Fibroblast of lung (primary cell): ENCODE data around the gene TIAM2. TPM values are rescaled to one million over a fixed set of nuclear protein-coding genes. Genes with fewer than 3 reads are reported as not detected.

Experiments
- DNase-seq, 2 donors: peaks; one replicate each; pipeline versions ENCODE4 v3.0.0 to v3.0.0-alpha.2; 2010; ENCODE audit warnings: low read depth in 2 of 2
- H2AFZ ChIP-seq: 2 replicates; pipeline ENCODE4 v1.5.1; 2012; ENCODE audit warnings: low read length, control low read depth, inconsistent platforms
- H3K27ac ChIP-seq: 2 replicates; pipeline ENCODE4 v1.5.1; 2011; ENCODE audit warnings: low read length, control low read depth; ENCODE audit not compliant: insufficient read depth
- H3K27me3 ChIP-seq: 2 replicates; pipeline ENCODE4 v1.5.1; 2011; ENCODE audit warnings: mild to moderate bottlenecking, low read length; ENCODE audit not compliant: control insufficient read depth, insufficient read depth
- H3K36me3 ChIP-seq: 2 replicates; pipeline ENCODE4 v1.5.1; 2011; ENCODE audit warnings: low read length; ENCODE audit not compliant: control insufficient read depth, insufficient read depth
- H3K4me1 ChIP-seq: 2 replicates; pipeline ENCODE4 v1.5.1; 2011; ENCODE audit warnings: low read length; ENCODE audit not compliant: control insufficient read depth, insufficient read depth; ENCODE audit errors: extremely low read depth
- H3K4me2 ChIP-seq: 2 replicates; pipeline ENCODE4 v1.5.1; 2011; ENCODE audit warnings: low read length, control low read depth; ENCODE audit not compliant: insufficient read depth; ENCODE audit errors: extremely low read depth
- H3K4me3 ChIP-seq, 4 experiments: fragments of 200-600 bp in 1 of 4; sonication (generic) in 1 of 4; replicated peaks in 1 of 4; 2 replicates each; pipeline ENCODE4 v1.5.1; 2011 to 2016; ENCODE audit warnings: low read length in 4 of 4, low read depth in 3 of 4, mild to moderate bottlenecking in 3 of 4, control low read depth in 2 of 4, inconsistent platforms in 1 of 4, mixed read lengths in 1 of 4; ENCODE audit not compliant: insufficient read depth in 1 of 4; ENCODE audit errors: control extremely low read depth in 1 of 4
- H3K79me2 ChIP-seq: 2 replicates; pipeline ENCODE4 v1.5.1; 2012; ENCODE audit warnings: mild to moderate bottlenecking, low read length, inconsistent platforms; ENCODE audit not compliant: control insufficient read depth, insufficient read depth
- H3K9ac ChIP-seq: 2 replicates; pipeline ENCODE4 v1.5.1; 2011; ENCODE audit warnings: mild to moderate bottlenecking, low read length, control low read depth; ENCODE audit not compliant: insufficient read depth
- H3K9me3 ChIP-seq: 2 replicates; pipeline ENCODE4 v1.5.1; 2012; ENCODE audit warnings: low read depth, low read length; ENCODE audit not compliant: control insufficient read depth, insufficient read depth
- H4K20me1 ChIP-seq: 2 replicates; pipeline ENCODE4 v1.5.1; 2011; ENCODE audit warnings: low read length; ENCODE audit not compliant: control insufficient read depth, insufficient read depth; ENCODE audit errors: extremely low read depth
- CTCF ChIP-seq, 2 donors: IDR thresholded peaks in 1 of 2; conservative IDR thresholded peaks in 1 of 2; 1 replicate in 1 of 2; 2 replicates in 1 of 2; pipeline ENCODE4 v1.5.1; 2011 to 2012; ENCODE audit warnings: low read length in 2 of 2, control low read depth in 1 of 2, inconsistent platforms in 1 of 2, low read depth in 1 of 2, mild to moderate bottlenecking in 1 of 2
- EZH2 ChIP-seq: IDR thresholded peaks from 2 replicates; pipeline ENCODE4 v1.5.1; 2012; ENCODE audit warnings: low read length, control low read depth, mild to moderate bottlenecking; ENCODE audit errors: missing control alignments
- polyA plus RNA-seq, 2 donors: library from polyadenylated mRNA; depleted of rRNA in 1 of 2; stranded (reverse) in 1 of 2; unstranded in 1 of 2; fragments of >200 nt; gene quantifications; 2 replicates each; pipeline ENCODE4 v1.2.1, GENCODE V29; 2011 to 2012; ENCODE audit warnings: missing spikeins in 1 of 2
- total RNA-seq: library from RNA; depleted of rRNA; stranded (reverse); fragments of >200 nt; gene quantifications from 2 replicates; pipeline ENCODE4 v1.2.1, GENCODE V29; 2014

The TIAM2 gene
- total and polyA plus RNA-seq, 2 donors (not counting 1 experiment from before 2014, with no cell fraction given): 6.2 to 11.2 TPM

- H2AFZ ChIP-seq: no peak overlapping the region
- no peak overlapping the region for H3K9ac ChIP-seq
- no peak for DNase-seq
- peaks cover under 1% of the 10 kb centered on the region for H3K4me1 ChIP-seq
- H3K79me2 ChIP-seq: no peaks in the 10 kb centered on the region
- no peaks in the 10 kb centered on the region for H3K27me3 ChIP-seq
- H4K20me1 ChIP-seq: no peaks in the 10 kb centered on the region
- TF ChIP-seq CTCF (conservative IDR thresholded peaks at IDR 0.05 in 1 of 2, IDR thresholded peaks at IDR 0.05 in 1 of 2; ENCODE audit: low read depth in 1 of 2, low read length in 2 of 2) (no peak), EZH2 (no peak)
- H3K36me3 ChIP-seq: peaks cover 17% of the 10 kb centered on the region
- H3K4me2 ChIP-seq: no peak overlapping the region
- no peak overlapping the region for H3K4me3 ChIP-seq
- H3K9me3 ChIP-seq: no peaks in the 10 kb centered on the region
- no peak overlapping the region for H3K27ac ChIP-seq
Observed at GRCh38 chr6:155253337-155253736, 258.2 kb downstream of the TIAM2 start.

- H3K27ac ChIP-seq: no peak overlapping the region
- no peak overlapping the region for H3K4me2 ChIP-seq
- H3K4me1 ChIP-seq: no peaks in the 10 kb centered on the region
- TF ChIP-seq EZH2 (no peak), CTCF (conservative IDR thresholded peaks at IDR 0.05 in 1 of 2, IDR thresholded peaks at IDR 0.05 in 1 of 2; ENCODE audit: low read depth in 1 of 2, low read length in 2 of 2) (no peak)
- H3K9ac ChIP-seq: no peak overlapping the region
- H3K27me3 ChIP-seq: no peaks in the 10 kb centered on the region
- peaks cover 20% of the 10 kb centered on the region for H3K36me3 ChIP-seq
- H2AFZ ChIP-seq: no peak overlapping the region
- H3K79me2 ChIP-seq: no peaks in the 10 kb centered on the region
- H3K4me3 ChIP-seq: no peak overlapping the region
- no peaks in the 10 kb centered on the region for H3K9me3 ChIP-seq
- H4K20me1 ChIP-seq: no peaks in the 10 kb centered on the region
- DNase-seq: no peak
Observed at GRCh38 chr6:155254139-155254538, 259.0 kb downstream of the TIAM2 start.

GRCh38 chr6:155256122-155256795 lies 261.1 kb downstream of the TIAM2 start:
- H3K9ac ChIP-seq: no peak overlapping the region
- no peaks in the 10 kb centered on the region for H3K79me2 ChIP-seq
- no peak overlapping the region for H3K4me3 ChIP-seq
- H3K36me3 ChIP-seq: peaks cover 16% of the 10 kb centered on the region
- no peak overlapping the region for H3K27ac ChIP-seq
- H3K9me3 ChIP-seq: no peaks in the 10 kb centered on the region
- no peak for TF ChIP-seq EZH2
- no peak for TF ChIP-seq CTCF (conservative IDR thresholded peaks at IDR 0.05 in 1 of 2, IDR thresholded peaks at IDR 0.05 in 1 of 2; ENCODE audit: low read depth in 1 of 2, low read length in 2 of 2)
- no peak overlapping the region for H2AFZ ChIP-seq
- no peaks in the 10 kb centered on the region for H3K4me1 ChIP-seq
- H4K20me1 ChIP-seq: no peaks in the 10 kb centered on the region
- no peak overlapping the region for H3K4me2 ChIP-seq
- no peak for DNase-seq
- H3K27me3 ChIP-seq: no peaks in the 10 kb centered on the region
